Activated CD4-positive, CD25-positive, alpha-beta regulatory T cell treated with anti-CD3 and anti-CD28 coated beads, Interleukin-2, amount 50 U/mL, for 24 hours (primary cell): ENCODE results near the gene LRRFIP1.
A peak's percentile ranks its signal among the peaks of the same experiment; 100 is the strongest.
"Not testable (repeated sequence)": the region's sequence is repeated elsewhere in the genome, so short reads cannot be mapped to it uniquely, and the experiment has no call there.

Experiments used
- ATAC-seq, 2 donors: fragments of 150-1000 bp; cut with Tn5 transposase; one replicate each; pipeline ENCODE4 v1.10.0; 2021; ENCODE audit warnings: mild to moderate bottlenecking in 1 of 2, moderate library complexity in 1 of 2

LRRFIP1 gene

DNA sequence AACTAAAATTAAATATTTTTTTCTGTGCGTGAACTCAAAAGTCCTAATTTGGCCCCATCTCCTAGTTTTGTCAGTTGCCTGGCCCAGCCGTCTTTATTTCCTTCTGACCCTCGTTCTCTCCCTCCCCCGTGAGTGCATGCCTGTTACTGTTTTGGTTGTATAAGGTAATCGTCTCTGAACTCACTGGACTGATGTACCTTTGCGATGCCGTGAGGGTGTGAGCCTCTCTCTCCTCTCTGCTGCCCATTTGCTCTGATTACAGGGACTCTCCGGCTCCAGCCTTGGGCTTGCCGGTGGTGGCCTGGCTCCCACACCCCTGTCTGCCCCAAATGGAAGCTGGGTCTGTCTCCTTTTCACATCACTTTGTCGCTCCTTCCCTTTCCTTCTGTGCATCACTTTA, 104.7 kb downstream of the LRRFIP1 start:
- no peak for ATAC-seq

DNA sequence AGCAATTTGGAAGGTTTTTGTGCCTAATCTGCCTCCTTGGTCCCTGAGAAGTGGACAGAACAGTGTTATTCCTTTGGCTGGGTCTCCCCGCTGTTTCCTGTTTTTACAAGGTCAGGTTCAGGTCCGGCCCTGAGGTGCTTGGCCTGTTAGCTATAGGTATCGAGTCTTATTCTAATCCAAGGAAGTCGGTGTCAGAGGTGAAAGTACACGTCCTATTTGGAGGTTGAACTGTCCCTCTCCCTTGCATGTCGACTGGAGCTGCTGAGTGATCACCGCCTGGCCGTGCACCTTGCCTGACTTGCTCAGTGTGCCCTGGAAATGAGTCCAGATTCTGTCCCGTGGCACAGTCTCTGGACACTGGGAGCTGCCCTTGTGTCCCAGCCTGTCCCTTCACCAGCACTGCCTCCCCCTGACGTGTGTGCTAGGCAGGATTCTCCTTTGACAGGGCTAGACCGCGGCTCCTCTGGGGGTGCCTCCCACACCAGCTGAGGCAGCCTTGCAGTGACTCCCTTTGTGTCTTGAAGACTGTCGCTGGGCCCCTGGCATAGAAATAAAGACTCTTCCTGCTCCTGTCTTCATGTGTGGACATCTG, 105.5 kb downstream of the LRRFIP1 start:
- ATAC-seq, result no peak

DNA sequence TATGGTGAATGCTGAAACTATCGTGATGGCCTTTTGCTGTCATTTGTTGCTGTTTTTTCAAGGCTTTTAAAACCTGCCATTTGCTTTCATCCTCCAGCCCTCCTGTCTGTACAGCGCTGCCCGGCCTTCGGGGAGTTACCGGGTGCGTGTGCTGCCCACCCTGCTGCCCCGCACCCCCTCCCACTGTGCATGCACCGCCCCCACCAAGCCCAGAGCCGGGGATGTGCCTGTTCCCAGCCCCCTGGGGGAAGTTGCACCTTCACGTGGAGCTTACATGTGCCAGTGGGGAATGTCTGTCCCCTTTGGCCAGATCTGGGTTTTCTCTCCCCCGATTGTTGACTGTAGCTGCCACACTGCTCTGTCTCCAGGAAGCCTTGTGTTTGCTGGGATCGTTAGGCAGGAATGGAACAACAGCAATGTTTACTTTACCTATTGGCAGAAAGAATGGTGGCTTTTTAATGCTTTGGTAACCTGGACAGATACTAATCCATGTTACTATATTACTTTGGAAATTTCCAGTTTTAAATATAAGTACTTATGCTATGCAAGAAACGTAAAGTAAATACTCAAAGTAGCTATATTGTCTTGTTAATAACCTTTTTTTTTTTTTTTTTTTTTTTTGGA, 106.4 kb downstream of the LRRFIP1 start:
- ATAC-seq, result no peak

DNA sequence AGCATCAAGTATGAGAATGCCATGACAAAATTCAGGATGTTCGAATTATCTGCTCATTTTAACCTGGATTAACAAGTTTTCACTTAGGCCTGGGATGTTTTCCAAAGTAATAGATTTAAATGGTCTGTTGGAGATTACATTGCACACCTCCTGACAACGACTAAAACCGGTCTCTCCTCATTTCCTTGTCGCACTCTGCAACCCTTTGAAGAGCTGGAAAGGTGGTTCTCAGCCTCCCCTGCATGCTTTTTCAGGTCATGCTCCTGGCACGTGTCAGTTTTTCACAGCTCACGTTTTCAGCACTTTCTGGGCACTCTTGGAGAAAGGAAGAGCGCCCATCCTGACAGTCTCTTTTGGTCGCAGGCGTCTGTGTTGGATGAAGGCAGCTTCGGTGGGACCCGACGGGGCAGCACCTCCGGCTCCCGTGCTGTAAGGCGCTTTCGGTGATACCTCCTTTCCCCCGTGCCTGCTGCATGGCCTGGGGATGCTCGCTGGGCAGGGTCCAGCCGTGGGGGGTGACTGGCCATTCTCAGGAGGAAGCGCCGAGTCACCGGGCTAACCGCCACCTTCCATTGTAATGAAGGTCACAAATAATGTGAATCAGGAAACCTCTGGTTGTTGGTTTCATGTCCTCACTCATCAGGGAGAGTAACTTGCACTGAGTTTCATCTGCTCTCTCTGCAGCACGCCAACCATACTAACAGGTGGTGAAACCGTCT, 107.7 kb downstream of the LRRFIP1 start:
- ATAC-seq, result no peak

DNA sequence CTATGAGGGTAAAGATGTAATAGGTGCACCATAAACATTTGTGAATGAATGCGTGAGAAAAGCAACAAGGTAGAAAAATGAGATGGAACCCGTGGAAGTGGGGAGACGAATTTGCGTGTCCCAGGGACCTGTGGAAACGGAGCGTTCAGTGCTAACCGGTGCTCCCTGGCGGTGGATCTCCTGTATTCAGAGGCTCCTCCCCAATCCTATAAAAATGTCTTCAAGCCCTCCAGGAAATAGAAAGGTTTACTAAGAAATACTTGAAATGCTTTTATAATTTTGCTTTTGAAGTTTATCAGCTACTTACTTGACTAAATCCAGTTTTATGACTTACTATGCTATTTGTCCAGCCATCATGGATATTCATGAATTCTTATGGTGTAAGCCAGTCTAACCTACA, 108.4 kb downstream of the LRRFIP1 start:
- no peak for ATAC-seq

DNA sequence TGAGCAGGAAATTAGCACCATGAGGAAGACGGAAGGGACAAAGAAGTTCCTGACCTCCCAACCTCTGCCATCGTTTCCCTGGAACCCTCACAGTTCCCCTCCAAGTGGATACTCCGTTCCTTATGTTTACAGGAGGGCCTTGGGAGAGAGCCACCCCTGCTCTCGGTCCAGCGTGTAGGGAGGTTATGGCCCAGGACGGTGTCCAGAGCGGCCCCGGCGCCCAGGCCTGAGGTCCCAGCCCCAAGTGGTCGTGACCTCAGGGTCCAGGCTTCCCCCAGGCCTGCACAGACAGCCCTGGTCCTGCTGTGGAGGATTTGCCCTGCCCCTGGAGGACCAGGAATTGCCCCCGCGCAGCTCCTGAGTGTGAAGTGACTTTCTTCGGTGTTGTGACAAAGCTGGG, 109.4 kb downstream of the LRRFIP1 start:
- no peak for ATAC-seq

DNA sequence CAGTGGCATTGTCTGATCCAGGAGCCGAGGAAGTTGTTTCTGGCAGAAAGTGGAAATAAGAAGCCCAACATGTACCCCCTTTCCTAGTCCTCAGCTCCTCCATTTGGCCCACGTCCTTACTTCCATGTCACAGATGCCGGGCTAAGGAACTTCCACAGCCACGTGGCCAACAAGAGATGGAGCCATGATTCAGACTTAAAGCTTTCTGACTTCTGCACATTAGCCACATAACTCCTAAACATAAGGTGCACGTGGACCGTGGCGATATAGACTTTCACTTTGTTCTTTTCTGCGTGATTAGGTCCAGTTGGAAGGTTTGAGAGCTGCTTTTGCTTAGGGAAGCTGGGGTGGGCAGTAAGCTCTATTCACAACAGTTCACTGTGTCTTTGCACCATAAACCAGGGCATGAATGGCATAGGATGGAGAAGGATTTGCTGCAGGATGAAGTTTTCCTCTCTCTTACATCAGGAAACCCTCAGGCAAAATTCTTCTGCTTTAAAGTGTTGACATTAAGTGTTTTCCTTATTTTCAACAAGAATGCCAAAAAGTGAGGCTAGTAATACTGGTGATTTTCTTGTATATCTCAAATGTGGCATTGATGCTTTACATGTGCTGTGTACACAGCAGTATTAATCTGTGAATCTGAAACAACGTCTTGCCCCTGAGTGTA, 109.9 kb downstream of the LRRFIP1 start:
- ATAC-seq, result no peak

DNA sequence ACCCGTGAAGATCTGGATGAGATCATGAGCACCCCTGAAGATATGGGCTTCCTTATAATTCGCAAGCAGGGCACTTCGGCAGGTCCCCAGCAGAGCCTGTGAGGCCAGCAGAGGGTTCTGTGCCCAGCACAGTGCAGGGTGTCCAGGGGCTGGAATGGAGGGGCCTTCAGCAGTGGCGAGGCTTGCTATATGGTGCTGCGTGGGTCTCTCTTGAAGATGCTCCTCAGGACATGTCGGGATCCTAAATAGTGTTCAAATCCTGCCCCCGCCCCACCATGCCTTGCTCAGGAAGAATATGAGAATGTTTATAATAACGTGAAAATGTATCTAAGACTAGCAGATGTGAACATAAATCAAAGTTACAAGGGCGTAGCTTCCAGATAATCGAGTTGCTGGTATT, 110.9 kb downstream of the LRRFIP1 start:
- ATAC-seq, result no peak

DNA sequence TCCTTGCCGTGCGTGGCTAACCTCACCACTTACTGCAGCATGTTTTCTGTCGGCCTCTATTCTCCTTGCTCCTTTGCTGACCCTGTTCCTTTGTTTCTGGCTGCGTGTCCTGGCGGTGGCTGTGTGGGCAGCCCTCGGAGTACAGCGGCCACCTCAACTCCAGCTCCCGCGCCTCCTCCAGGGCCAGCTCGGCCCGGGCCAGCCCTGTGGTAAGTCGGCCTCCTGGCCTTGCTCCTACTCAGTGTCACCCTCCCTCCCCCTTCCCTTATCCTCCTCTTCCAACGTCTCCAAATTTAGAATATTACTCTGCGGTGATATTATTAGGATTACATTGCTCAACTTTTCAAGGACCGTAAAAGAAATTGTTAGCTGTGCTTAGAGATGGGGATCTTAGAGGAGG, 111.7 kb downstream of the LRRFIP1 start:
- no peak for ATAC-seq

DNA sequence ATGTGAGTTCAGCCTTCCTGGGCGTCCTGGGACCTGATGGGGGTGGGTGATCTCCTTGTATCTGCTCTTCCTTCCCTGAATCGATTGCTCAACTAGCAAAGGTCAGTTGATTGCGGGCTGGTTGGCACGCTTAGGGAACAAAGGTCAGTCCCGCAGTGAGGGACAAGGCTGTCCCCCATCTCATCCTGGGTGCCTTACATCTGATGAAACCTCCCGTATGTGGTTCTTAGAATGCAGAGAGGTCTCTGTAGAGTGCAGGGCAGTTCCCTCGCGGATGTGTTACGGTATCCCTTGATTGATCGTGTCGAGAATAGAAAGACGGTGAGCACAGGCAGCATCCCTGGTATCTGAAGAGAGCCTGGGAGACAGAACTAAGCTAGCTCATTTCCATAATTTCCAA, 114.8 kb downstream of the LRRFIP1 start:
- ATAC-seq, result no peak

DNA sequence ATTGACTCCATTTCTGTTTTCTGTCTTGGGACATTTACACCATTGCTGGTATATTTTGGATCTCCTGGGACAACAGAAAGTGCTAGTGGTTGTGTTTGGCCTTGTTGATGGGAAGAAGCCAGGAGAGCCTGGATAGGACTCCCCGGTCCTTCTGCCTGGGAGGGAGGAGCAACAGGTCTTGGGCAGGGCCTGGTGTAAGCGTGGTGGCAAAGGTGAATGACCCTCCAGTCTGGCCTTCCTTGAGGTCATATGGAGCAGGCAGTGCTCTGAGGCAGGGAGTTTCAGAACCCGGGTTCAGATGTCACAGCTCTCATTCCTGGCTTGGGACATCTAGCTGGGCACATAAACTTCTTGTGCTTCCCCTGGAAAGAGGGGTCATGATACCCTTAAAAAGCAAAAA, 115.2 kb downstream of the LRRFIP1 start:
- ATAC-seq, result no peak

DNA sequence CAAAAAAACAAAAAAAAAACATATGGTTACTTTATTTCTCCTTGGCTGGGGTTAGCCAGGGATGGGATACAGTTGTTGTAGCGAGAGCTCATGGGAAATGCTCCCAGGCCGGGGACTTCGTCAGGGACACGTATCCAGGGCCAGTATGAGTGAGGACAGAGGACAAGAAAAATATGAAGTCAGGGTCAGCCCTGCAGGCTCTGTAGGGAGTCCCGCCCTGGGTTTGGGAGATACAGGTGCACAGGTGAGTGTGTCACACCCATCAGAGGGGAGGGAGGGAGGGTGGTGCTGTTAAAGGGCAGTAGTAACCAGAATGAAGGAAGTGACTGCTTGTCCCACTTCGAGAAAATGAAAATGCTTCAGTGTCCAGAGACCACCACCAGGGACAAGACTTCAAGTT, 115.6 kb downstream of the LRRFIP1 start:
- ATAC-seq, result no peak

DNA sequence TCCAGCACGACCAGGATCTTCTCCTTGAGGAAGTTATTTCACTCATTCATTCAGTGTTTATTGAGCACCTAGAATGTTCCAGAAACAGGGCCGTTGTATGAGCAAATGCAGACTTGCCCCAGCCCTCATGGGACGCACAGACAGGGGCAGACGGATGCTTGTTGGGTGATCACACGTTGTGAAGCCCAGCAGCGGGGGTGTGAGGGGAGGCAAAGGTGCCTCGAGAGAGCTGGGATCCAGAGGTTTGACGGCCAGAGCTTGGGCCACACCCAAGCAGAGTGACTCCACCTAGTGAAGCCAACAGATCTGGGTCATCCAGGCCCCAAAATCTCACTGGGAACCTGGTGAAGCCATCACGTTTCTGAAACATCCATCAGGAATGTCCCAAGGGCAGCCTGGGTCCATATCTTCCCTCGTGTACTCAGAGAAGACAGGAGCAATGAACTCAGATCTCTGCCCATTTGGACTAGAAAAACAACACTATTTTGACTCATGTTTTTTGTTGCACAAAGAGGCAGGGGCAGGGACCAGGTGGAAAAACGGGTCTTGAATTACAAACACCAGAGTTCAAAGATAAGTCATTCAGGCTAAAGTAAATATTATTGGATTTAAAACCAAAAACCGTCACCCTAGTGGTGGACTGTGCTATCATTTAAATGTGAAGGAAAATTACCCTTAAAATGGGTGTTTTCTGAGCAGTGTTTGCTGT, 116.3 kb downstream of the LRRFIP1 start:
- ATAC-seq, result no peak

DNA sequence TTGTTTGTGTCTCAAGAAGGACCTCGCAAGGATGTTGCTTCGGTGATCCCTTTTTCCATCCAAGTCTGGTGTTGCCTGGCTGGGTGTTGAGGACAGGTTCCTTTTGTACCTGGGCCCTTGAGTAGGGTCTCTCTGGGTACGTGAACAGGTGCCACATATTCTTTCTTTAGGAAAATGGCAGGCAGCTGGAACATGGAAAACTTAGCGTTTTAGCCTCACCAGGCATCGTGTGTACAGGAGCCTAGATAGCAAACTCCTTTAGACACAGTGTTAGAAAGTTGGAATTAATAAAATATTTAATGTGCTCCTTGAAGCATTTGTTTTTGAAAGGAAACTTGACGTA, 116.9 kb downstream of the LRRFIP1 start:
- no peak for ATAC-seq

DNA sequence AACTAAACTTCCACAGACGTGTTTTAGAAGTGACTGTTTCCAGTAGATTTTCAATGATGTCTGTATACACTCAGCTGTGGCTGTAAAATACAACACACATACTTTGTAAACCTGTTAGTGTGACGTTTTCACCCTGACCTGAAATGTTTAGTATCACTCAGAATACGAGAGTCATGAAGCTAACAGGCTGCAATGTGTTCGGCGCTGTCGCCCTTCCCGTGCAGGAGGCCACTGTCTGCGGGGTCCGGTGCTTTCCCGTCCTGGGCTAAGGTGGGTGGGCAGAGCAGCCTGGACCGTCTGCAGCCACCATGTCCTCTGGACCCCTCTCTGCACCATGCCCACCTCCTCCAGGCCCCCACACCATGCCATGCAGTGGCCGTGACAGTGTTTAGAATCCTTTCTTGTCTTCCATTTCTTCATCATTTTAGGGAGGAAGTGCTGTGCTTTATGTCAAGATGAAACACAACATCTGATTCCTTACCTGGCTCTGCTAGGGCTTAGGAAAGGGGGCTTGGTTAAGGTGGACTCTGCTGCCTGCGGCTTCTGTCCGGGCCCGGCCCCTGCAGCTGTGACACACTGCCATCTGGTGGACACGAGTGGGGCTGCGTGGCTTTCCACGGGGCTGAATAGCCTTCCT, 117.3 kb downstream of the LRRFIP1 start:
- ATAC-seq, result peak; percentile 70 to 80

DNA sequence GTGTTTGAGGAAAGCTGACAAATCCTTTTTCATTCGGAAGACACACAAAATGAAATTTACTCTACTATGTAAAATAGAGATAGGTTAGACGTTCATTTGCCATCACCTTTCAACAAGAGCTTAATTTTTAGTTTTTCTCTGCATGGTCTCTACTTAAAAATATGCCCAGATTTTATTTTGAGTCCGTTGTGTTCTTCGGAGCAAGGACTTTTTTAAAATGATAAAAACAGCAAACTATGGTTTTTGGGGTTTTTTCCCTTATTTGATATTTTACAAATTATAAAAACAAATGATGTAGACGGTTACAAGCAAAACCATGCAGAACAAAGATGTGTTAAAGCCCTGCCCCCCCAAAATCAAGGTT, 117.8 kb downstream of the LRRFIP1 start:
- ATAC-seq, result no peak

DNA sequence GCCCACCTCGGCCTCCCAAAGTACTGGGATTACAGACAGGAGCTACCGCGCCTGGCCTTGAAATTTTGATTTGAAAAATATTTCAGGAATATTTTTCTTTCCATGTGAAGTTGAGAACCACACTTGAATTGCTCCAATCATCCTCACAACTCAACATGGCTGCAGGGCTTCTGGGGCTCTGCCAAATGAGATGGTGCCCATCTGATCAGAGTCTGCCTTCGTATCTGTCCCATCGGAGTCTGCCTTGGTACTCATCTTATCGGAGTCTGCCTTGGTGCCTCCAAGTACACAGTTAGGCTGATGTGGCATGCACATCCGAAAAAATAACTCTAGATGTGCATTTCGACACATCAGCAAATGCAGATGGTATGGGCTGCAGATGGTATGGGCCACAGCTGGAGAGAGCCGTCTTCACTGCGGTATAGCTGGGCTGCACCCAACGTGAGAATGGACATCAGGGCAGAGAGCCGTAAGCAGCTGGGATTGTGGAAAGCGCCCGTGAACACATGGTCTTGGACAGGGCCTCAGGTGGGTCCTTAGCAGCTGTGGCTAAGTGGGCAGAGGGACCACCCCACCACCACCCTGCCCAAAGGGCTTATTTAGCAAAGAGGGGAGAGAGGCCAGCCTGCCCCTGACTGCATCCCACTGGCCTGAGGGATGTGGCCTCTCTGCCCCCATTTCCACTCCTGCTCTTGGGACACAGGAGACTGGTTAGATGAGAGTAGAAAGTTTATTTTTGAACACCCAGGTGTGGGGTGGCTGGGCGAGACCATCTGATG, 119.1 kb downstream of the LRRFIP1 start:
- ATAC-seq, result no peak

DNA sequence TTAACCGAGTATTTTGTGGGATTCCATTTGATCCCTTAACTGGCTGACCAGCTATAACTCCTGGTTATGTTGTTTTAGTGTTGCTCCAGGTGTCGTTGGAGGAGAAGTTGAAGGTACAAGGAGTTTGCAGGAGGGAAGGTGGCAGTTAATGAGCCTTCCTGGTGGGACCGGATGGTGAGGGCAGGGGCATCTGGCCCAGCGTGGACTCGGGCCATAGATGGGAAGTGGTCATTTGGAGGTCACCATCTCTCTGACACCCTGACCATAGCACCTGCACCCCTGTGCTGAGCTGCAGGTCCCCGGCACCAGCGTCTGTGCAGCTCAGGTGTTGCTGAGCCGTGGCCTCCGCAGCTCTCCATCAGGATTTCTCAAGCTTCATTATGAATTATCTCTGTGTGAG, 119.8 kb downstream of the LRRFIP1 start:
- ATAC-seq, result no peak

DNA sequence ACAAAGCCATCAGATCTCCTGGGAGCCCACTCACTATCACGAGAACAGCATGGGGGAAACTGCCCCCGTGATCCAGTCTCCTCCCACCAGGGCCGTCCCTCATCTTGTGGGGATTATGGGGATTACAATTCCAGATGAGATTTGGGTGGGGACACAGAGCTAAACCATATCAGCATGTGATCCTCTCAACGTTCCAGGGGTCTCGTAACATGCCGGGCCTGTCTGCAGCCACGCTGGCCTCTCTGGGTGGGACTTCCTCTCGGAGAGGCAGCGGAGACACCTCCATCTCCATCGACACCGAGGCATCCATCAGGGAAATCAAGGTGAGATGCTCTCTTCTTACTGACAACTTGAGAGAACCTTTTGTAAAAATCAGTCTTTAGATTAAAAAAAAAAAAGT, 121.6 kb downstream of the LRRFIP1 start:
- ATAC-seq, result no peak

DNA sequence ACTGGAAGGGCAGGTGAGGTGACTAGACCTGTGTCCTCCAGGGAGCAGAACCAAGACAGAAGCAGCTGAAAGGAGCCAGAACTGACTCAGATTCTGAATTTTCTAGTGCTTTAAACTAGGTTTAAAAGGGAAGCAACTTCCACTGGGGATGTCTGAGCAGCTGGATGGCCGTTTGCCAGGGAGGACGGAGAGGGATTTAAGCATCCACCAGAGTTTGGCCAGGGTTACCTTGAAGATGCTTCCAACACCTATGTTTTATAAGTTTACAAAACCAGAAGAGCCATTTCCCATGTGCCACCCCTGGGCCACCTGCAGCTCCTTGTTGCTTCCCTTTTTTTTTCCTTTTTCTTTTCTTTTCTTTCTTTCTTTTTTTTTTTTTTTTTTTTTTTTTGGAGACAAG, 122.6 kb downstream of the LRRFIP1 start:
- no peak for ATAC-seq

DNA sequence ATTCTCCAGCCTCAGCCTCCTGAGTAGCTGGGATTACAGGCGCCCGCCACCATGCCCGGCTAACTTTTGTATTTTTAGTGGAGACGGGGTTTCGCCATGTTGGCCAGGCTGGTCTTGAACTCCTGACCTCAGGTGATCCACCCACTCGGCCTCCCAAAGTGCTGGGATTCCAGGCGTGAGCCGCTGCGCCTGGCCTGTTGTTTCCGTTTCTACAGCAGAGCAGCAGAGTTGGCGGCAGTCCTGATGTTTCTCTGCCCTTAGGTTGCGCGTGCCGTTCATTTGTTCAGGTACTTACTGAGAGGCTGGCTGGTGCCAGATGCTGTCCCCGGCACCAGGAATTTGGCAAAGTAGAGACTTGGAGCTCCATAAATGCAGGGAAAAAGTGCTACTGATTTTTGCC, 123.1 kb downstream of the LRRFIP1 start:
- ATAC-seq, result not testable (repeated sequence)

DNA sequence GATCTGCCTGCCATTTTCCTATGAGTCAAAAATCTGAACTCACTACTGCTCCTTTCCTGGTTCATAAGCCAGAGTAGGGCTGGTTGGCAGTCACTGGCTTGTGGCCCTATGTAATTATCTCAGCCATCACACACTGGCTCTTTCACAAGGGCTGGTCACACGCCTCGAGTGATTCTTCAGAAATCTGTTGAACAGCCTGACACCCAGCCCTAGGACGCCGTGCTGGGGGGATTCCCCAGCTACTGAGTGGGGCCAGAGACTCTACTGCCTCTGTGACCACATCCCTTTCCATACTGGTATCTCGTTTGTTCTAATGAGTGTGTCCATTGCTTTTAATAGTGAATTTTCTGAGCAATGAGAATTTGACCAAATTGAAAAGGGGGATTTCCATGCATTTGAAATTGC, 125.4 kb downstream of the LRRFIP1 start:
- peak; percentile 98 for ATAC-seq
